Effector memory CD4-positive, alpha-beta T cell (primary cell): ENCODE results near the gene EMP1.

ENCODE experiments used
- DNase-seq, 3 donors: peaks; one replicate each; pipeline ENCODE4 v3.0.0-alpha.2; 2020
- H3K27ac ChIP-seq: 2 replicates; pipeline ENCODE4 v1.7.0; 2013; ENCODE audit warnings: mild to moderate bottlenecking, low read length, moderate library complexity; ENCODE audit not compliant: insufficient read depth, poor library complexity, severe bottlenecking
- H3K27me3 ChIP-seq: replicated peaks from 2 replicates; pipeline ENCODE4 v1.7.0; 2013; ENCODE audit warnings: mild to moderate bottlenecking, low read length; ENCODE audit not compliant: insufficient read depth, control insufficient read depth, poor library complexity, severe bottlenecking
- H3K36me3 ChIP-seq: 2 replicates; pipeline ENCODE4 v1.7.0; 2013; ENCODE audit warnings: mild to moderate bottlenecking, low read length, moderate library complexity; ENCODE audit not compliant: control insufficient read depth, insufficient read depth
- H3K4me1 ChIP-seq: 2 replicates; pipeline ENCODE4 v1.7.0; 2013; ENCODE audit warnings: low read length, mild to moderate bottlenecking; ENCODE audit not compliant: control insufficient read depth, insufficient read depth, poor library complexity, severe bottlenecking
- H3K4me3 ChIP-seq: 2 replicates; pipeline ENCODE4 v1.7.0; 2013; ENCODE audit warnings: low read length, low read depth, mild to moderate bottlenecking; ENCODE audit not compliant: insufficient read depth, poor library complexity, severe bottlenecking
- H3K9me3 ChIP-seq: 2 replicates; pipeline ENCODE4 v1.7.0; 2013; ENCODE audit warnings: mild to moderate bottlenecking, low read length, moderate library complexity; ENCODE audit not compliant: control insufficient read depth
- total RNA-seq, 3 donors: gene quantifications; one replicate each; lab custom pipeline; 2026; lab: John Stamatoyannopoulos, UW

The EMP1 gene, protein sequence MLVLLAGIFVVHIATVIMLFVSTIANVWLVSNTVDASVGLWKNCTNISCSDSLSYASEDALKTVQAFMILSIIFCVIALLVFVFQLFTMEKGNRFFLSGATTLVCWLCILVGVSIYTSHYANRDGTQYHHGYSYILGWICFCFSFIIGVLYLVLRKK
- 10.1 to 29.9 (median 13.8) reads per million in 3 donors for total RNA-seq

- H3K27ac ChIP-seq, result peak within 1 kb of the TSS; percentile 50
- peak within 1 kb of the TSS; percentile 59 for H3K4me3 ChIP-seq
- no peaks in the 10 kb centered on the region for H3K9me3 ChIP-seq
- H3K4me1 ChIP-seq, result peaks cover 19% of the 10 kb centered on the region
- DNase-seq, result peak; percentile 42 to 66 (median 43)
- no peaks in the 10 kb centered on the region for H3K36me3 ChIP-seq
- no peaks in the 10 kb centered on the region for H3K27me3 ChIP-seq
Observed at GRCh38 chr12:13196130-13196921, at the start of gene EMP1. EMP1 (plus strand) TSS chr12:13196726; CDS start chr12:13211511, 14,785 bp downstream.

- no peaks in the 10 kb centered on the region for H3K27me3 ChIP-seq
- H3K4me3 ChIP-seq, result no peak overlapping the region
- peaks cover 12% of the 10 kb centered on the region for H3K4me1 ChIP-seq
- H3K36me3 ChIP-seq, result no peaks in the 10 kb centered on the region
- DNase-seq, result no peak
- no peaks in the 10 kb centered on the region for H3K9me3 ChIP-seq
- no peak overlapping the region for H3K27ac ChIP-seq
Observed at GRCh38 chr12:13147688-13148484, 48.6 kb upstream of the EMP1 start.

DNA sequence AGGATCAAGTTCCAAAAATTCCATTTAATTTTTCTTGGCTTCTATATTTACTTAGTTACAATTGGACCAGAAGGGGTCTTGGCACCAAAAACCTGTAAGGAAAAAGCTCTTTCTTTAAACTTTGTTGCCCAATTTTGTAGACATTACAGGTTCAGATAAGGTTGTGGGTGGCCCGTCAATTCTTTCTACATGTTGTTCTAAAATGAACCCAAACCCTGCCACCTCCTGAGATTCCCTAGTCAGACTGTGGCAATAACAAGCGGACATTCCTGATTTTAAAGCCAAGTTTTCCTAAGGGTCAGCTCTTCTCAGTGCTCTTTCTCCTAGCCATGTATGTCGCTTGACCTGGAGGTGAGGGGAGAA lies 48.1 kb upstream of the EMP1 start:
- Histone ChIP-seq H3K27ac (no peak overlapping the region), H3K4me3 (no peak overlapping the region), H3K9me3 (no peaks in the 10 kb centered on the region)

GRCh38 chr12:13149411-13149810 lies 47.1 kb upstream of the EMP1 start:
- H3K27ac ChIP-seq, result no peak overlapping the region
- no peaks in the 10 kb centered on the region for H3K36me3 ChIP-seq
- DNase-seq, result no peak
- H3K27me3 ChIP-seq, result no peaks in the 10 kb centered on the region
- no peaks in the 10 kb centered on the region for H3K9me3 ChIP-seq
- peaks cover 4% of the 10 kb centered on the region for H3K4me1 ChIP-seq
- H3K4me3 ChIP-seq, result no peak overlapping the region

More for the DNA sequence above, 48.1 kb upstream of the EMP1 start:
- Histone ChIP-seq H3K36me3 (no peaks in the 10 kb centered on the region), H3K27me3 (no peaks in the 10 kb centered on the region), H3K4me1 (peaks cover 12% of the 10 kb centered on the region)
- no peak for DNase-seq

DNA sequence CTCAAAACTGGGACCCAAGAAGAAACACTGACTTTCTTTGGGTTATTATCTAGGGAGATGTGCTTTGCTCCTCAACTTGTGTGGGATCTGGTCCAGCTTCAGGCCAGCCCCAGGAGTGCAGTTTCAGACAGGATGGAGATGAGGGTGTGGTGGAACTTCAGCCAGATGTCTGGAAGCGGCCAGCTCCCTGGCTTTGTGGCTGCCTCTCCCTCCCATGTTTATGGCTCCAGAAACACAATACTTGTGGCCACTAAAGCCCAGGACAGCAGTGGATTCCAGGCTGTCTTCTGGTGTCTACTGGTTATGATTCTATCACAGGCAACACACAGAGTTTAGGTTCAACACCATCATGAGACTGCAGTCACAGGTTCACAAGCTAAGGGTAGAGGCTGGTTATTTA lies 44.2 kb upstream of the EMP1 start:
- Histone ChIP-seq H3K36me3 (no peaks in the 10 kb centered on the region), H3K27ac (no peak overlapping the region), H3K4me3 (no peak overlapping the region), H3K27me3 (no peaks in the 10 kb centered on the region), H3K4me1 (no peaks in the 10 kb centered on the region), H3K9me3 (no peaks in the 10 kb centered on the region)
- DNase-seq, result no peak

GRCh38 chr12:13152756-13153155 lies 43.8 kb upstream of the EMP1 start:
- no peaks in the 10 kb centered on the region for H3K4me1 ChIP-seq
- no peak overlapping the region for H3K27ac ChIP-seq
- no peaks in the 10 kb centered on the region for H3K36me3 ChIP-seq
- H3K9me3 ChIP-seq, result no peaks in the 10 kb centered on the region
- H3K4me3 ChIP-seq, result no peak overlapping the region
- no peaks in the 10 kb centered on the region for H3K27me3 ChIP-seq
- DNase-seq, result no peak

DNA sequence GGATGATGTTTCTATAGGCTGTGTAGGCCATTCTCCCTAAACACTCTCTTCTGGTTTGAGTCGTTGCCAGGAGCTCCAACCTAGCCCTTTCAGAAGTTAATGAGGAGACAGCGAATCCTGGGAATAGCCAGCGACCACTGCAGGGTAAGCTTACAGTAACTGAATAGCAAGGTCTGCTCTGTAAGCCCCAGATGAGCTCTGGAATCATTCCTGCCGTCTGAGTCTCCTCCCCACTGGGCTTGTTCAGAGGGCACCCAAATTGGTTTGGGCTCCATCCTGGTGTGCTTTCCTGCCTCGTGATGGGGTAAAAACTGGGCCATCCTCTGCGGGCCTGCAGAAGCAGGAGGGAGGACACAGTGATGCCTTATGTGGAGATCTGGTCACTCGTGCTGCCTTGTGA lies 43.3 kb upstream of the EMP1 start:
- no peak for DNase-seq
- Histone ChIP-seq H3K27ac (no peak overlapping the region), H3K36me3 (no peaks in the 10 kb centered on the region), H3K9me3 (no peaks in the 10 kb centered on the region), H3K4me3 (no peak overlapping the region), H3K27me3 (no peaks in the 10 kb centered on the region), H3K4me1 (no peaks in the 10 kb centered on the region)

- Histone ChIP-seq H3K4me3 (no peak overlapping the region), H3K27me3 (no peaks in the 10 kb centered on the region), H3K27ac (no peak overlapping the region), H3K9me3 (no peaks in the 10 kb centered on the region), H3K36me3 (no peaks in the 10 kb centered on the region), H3K4me1 (no peaks in the 10 kb centered on the region)
- no peak for DNase-seq
Observed at GRCh38 chr12:13154027-13154538, 42.4 kb upstream of the EMP1 start.

GRCh38 chr12:13154831-13155230 lies 41.7 kb upstream of the EMP1 start:
- Histone ChIP-seq H3K27ac (no peak overlapping the region), H3K9me3 (no peaks in the 10 kb centered on the region)

More at GRCh38 chr12:13154831-13155230, 41.7 kb upstream of the EMP1 start:
- no peak overlapping the region for H3K4me3 ChIP-seq
- no peak for DNase-seq
- H3K36me3 ChIP-seq, result no peaks in the 10 kb centered on the region
- H3K4me1 ChIP-seq, result no peaks in the 10 kb centered on the region
- H3K27me3 ChIP-seq, result no peaks in the 10 kb centered on the region
